ENCODE measurements around the gene ANKDD1B.

DNA sequence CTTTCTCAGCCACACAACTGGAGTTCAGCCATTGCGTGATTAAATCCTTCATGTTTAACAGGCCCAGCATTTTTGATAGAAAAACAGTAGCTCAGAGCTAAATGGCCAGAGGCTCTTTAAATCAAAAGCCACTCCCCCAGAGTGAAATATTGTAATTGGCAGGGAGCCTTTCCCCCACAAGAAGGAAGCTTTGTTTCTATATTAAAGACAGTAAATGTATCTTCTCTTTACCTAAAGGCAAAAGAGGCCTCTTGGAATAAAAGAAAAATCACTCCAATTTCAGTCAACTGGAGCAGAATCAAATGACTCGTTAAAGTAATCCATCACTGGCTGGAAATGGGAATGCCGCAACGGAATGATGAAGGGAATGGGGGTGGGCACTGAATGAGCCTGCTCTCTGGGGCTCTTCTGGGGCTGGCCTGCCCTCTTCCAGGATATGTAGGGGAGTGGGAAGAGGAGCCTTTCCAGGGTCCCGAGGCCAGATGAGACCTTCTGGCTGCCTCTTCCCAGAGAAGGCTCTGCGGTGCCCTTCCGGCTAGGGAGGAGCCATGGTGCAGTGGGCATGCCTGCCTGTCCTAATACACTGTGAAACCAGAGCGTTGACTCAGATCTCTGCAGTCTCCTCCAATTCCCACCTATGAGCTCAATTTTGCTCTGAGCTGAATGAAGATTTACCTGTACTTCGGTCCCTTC, 45.2 kb downstream of the ANKDD1B start:
- TF ChIP-seq, protein P1, sequence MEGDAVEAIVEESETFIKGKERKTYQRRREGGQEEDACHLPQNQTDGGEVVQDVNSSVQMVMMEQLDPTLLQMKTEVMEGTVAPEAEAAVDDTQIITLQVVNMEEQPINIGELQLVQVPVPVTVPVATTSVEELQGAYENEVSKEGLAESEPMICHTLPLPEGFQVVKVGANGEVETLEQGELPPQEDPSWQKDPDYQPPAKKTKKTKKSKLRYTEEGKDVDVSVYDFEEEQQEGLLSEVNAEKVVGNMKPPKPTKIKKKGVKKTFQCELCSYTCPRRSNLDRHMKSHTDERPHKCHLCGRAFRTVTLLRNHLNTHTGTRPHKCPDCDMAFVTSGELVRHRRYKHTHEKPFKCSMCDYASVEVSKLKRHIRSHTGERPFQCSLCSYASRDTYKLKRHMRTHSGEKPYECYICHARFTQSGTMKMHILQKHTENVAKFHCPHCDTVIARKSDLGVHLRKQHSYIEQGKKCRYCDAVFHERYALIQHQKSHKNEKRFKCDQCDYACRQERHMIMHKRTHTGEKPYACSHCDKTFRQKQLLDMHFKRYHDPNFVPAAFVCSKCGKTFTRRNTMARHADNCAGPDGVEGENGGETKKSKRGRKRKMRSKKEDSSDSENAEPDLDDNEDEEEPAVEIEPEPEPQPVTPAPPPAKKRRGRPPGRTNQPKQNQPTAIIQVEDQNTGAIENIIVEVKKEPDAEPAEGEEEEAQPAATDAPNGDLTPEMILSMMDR (IDR thresholded peaks at IDR 0.05) = no peak
- no peak for TF ChIP-seq ESRRA (IDR thresholded peaks at IDR 0.05; ENCODE audit: borderline replicate concordance, low read length)
- TF ChIP-seq MYC (IDR thresholded peaks at IDR 0.05; ENCODE audit: borderline replicate concordance, low read length) = no peak
- TF ChIP-seq EP300 (IDR thresholded peaks at IDR 0.05) = no peak
- TF ChIP-seq, protein P2, sequence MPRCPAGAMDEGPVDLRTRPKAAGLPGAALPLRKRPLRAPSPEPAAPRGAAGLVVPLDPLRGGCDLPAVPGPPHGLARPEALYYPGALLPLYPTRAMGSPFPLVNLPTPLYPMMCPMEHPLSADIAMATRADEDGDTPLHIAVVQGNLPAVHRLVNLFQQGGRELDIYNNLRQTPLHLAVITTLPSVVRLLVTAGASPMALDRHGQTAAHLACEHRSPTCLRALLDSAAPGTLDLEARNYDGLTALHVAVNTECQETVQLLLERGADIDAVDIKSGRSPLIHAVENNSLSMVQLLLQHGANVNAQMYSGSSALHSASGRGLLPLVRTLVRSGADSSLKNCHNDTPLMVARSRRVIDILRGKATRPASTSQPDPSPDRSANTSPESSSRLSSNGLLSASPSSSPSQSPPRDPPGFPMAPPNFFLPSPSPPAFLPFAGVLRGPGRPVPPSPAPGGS (IDR thresholded peaks at IDR 0.05) = no peak
- no peak for TF ChIP-seq HDAC2 (IDR thresholded peaks at IDR 0.05)
- TF ChIP-seq, protein P3, sequence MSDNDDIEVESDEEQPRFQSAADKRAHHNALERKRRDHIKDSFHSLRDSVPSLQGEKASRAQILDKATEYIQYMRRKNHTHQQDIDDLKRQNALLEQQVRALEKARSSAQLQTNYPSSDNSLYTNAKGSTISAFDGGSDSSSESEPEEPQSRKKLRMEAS (IDR thresholded peaks at IDR 0.05) = no peak
- no peak for TF ChIP-seq RNF2 (IDR thresholded peaks at IDR 0.05; ENCODE audit: borderline replicate concordance, low read depth)
- TF ChIP-seq POLR2A (IDR thresholded peaks at IDR 0.05; ENCODE audit: low read length) = peak; percentile 29; the same call in 1 of the 2 replicates
- no peak for TF ChIP-seq KDM1A (IDR thresholded peaks at IDR 0.05; ENCODE audit: low read depth)
- no peak for TF ChIP-seq ZFP36 (IDR thresholded peaks at IDR 0.05; ENCODE audit: borderline replicate concordance, partially characterized antibody)
